ENCODE data around the gene FGFR2. TPM values are rescaled to one million over a fixed set of nuclear protein-coding genes. Genes with fewer than 3 reads are reported as not detected.

Gene FGFR2
- total and polyA plus RNA-seq, 9 of the 15 experiments (the other 6 are each of a cell fraction or from before 2014, with no cell fraction given), result 0.20 TPM; not detected in 8

DNA sequence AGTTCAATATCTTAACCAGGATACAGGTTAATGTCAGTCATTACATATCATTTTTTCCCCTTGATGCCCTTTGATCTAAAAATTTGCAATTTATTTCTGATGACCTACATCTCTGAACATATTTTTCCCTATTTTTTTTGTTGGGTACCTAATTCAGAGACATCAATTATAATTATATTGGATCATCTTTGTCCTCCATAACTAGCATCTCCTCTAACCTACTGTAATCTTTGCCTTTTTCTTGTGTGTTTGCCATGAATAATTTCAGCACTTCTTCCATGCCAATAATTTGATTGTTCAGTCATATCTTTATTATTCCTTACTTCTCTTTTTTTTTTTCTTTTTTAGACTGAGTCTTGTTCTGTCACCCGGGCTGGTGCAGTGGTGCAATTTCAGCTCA lies 39.2 kb upstream of the FGFR2 start (continued):
- no peak for TF ChIP-seq POLR2AphosphoS2 (IDR thresholded peaks at IDR 0.05; ENCODE audit: low read length)
- no peak for TF ChIP-seq SIN3A (IDR thresholded peaks at IDR 0.05; ENCODE audit: borderline replicate concordance in 2 of 2, control insufficient read depth in 1 of 2, low read depth in 2 of 2, low read length in 2 of 2)
- no peak for TF ChIP-seq NR1H2 (CRISPR knock-in tag; IDR thresholded peaks at IDR 0.05)
- TF ChIP-seq, protein P1, sequence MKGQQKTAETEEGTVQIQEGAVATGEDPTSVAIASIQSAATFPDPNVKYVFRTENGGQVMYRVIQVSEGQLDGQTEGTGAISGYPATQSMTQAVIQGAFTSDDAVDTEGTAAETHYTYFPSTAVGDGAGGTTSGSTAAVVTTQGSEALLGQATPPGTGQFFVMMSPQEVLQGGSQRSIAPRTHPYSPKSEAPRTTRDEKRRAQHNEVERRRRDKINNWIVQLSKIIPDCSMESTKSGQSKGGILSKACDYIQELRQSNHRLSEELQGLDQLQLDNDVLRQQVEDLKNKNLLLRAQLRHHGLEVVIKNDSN (CRISPR knock-in tag; IDR thresholded peaks at IDR 0.05), result no peak
- no peak for TF ChIP-seq NFE2L1 (tag; IDR thresholded peaks at IDR 0.05; ENCODE audit: borderline replicate concordance, low read depth)
- no peak for TF ChIP-seq DPF2 (IDR thresholded peaks at IDR 0.05)
- TF ChIP-seq DIDO1 (tag; IDR thresholded peaks at IDR 0.05; ENCODE audit: low read depth), result no peak
- TF ChIP-seq, protein P2, sequence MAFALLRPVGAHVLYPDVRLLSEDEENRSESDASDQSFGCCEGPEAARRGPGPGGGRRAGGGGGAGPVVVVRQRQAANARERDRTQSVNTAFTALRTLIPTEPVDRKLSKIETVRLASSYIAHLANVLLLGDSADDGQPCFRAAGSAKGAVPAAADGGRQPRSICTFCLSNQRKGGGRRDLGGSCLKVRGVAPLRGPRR (CRISPR knock-in tag; IDR thresholded peaks at IDR 0.05), result no peak

DNA sequence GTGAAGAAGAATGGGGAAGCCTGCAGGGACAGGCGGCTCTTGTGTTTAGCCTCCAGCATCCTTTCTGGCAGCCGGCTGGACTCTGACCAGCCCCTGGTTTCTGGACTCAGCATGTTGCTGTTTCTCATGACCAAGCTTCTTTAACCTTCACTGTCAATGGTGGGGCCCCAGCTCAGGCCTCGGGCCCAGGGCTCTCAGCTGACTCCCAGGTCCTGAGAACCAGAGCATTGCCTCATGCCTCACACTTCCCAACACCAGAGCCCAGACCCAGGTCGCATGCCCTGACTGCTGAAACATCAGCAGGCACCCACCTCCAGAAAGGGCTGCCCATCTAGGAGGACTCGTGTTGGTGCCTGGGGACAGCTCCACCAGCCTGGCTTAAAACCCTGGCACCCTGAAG lies 34.8 kb upstream of the FGFR2 start:
- H3K9ac ChIP-seq (ENCODE audit: insufficient read depth in 1 of 2, low read depth in 2 of 2, low read length in 2 of 2), result no peak overlapping the region
- no peaks in the 10 kb centered on the region for H3K4me1 ChIP-seq (replicated peaks in 1 of 2; ENCODE audit: control insufficient read depth in 2 of 2, insufficient read depth in 2 of 2, low read length in 2 of 2)
- 0% methylated on average over 3 of the region's 5 CpGs for WGBS (ENCODE audit: insufficient coverage, low coverage, missing lambda C conversion rate)
- POLR2A ChIA-PET, result no interaction called here
- H3K79me2 ChIP-seq (ENCODE audit: control insufficient read depth, insufficient read depth, low read length), result no peaks in the 10 kb centered on the region
- H3K27ac ChIP-seq (ENCODE audit: extremely low read depth, low read depth, low read length), result no peak overlapping the region
- no TSS peak for BruUV-seq (replicated peaks)
- no peak overlapping the region for H3K4me3 ChIP-seq
- no peaks in the 10 kb centered on the region for H4K20me1 ChIP-seq (replicated peaks; ENCODE audit: control insufficient read depth, insufficient read depth, low read length)
- no peaks in the 10 kb centered on the region for H3K36me3 ChIP-seq (ENCODE audit: control insufficient read depth, insufficient read depth, low read length)
- no peaks in the 10 kb centered on the region for H3K9me3 ChIP-seq (replicated peaks; ENCODE audit: control insufficient read depth, insufficient read depth, low read depth, low read length)
- H3K4me2 ChIP-seq (ENCODE audit: insufficient read depth, low read length), result no peak overlapping the region
- TF ChIP-seq, protein P3, sequence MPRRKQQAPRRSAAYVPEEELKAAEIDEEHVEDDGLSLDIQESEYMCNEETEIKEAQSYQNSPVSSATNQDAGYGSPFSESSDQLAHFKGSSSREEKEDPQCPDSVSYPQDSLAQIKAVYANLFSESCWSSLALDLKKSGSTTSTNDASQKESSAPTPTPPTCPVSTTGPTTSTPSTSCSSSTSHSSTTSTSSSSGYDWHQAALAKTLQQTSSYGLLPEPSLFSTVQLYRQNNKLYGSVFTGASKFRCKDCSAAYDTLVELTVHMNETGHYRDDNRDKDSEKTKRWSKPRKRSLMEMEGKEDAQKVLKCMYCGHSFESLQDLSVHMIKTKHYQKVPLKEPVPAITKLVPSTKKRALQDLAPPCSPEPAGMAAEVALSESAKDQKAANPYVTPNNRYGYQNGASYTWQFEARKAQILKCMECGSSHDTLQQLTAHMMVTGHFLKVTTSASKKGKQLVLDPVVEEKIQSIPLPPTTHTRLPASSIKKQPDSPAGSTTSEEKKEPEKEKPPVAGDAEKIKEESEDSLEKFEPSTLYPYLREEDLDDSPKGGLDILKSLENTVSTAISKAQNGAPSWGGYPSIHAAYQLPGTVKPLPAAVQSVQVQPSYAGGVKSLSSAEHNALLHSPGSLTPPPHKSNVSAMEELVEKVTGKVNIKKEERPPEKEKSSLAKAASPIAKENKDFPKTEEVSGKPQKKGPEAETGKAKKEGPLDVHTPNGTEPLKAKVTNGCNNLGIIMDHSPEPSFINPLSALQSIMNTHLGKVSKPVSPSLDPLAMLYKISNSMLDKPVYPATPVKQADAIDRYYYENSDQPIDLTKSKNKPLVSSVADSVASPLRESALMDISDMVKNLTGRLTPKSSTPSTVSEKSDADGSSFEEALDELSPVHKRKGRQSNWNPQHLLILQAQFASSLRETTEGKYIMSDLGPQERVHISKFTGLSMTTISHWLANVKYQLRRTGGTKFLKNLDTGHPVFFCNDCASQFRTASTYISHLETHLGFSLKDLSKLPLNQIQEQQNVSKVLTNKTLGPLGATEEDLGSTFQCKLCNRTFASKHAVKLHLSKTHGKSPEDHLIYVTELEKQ (CRISPR knock-in tag; IDR thresholded peaks at IDR 0.05), result no peak
- TF ChIP-seq DNMT1 (IDR thresholded peaks at IDR 0.05) (no peak), SMARCC2 (IDR thresholded peaks at IDR 0.05; ENCODE audit: low read depth) (no peak), CXXC5 (CRISPR knock-in tag; IDR thresholded peaks at IDR 0.05) (no peak), BMI1 (IDR thresholded peaks at IDR 0.05; ENCODE audit: low read length) (no peak)
- TF ChIP-seq, protein P4, sequence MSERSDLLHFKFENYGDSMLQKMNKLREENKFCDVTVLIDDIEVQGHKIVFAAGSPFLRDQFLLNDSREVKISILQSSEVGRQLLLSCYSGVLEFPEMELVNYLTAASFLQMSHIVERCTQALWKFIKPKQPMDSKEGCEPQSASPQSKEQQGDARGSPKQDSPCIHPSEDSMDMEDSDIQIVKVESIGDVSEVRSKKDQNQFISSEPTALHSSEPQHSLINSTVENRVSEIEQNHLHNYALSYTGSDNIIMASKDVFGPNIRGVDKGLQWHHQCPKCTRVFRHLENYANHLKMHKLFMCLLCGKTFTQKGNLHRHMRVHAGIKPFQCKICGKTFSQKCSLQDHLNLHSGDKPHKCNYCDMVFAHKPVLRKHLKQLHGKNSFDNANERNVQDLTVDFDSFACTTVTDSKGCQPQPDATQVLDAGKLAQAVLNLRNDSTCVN (CRISPR knock-in tag; IDR thresholded peaks at IDR 0.05), result no peak
- ATAC-seq, result no peak
- intact Hi-C loops (cut with micrococcal nuclease), result no loop called here
- no peaks in the 10 kb centered on the region for H3K9me1 ChIP-seq (ENCODE audit: control insufficient read depth, insufficient read depth, low read length)
- H2AFZ ChIP-seq (ENCODE audit: low read depth, low read length), result no peak overlapping the region
- DNase-seq (ENCODE audit: extremely low read depth in 1 of 4, low spot score in 3 of 4), result no peak
- H3K27me3 ChIP-seq (ENCODE audit: control insufficient read depth in 2 of 2, insufficient read depth in 2 of 2, low read length in 2 of 2), result peaks cover 0 to 4% of the 10 kb centered on the region in 2 experiments; a peak in 2 of 5 replicates
- in situ Hi-C loops (cut with MboI), result no loop called here
- CTCF ChIA-PET (ENCODE audit: low intra/inter-chr PET ratio), result no interaction called here
- FAIRE-seq, result no peak
